ENCODE results near the gene AGPS.

DNA sequence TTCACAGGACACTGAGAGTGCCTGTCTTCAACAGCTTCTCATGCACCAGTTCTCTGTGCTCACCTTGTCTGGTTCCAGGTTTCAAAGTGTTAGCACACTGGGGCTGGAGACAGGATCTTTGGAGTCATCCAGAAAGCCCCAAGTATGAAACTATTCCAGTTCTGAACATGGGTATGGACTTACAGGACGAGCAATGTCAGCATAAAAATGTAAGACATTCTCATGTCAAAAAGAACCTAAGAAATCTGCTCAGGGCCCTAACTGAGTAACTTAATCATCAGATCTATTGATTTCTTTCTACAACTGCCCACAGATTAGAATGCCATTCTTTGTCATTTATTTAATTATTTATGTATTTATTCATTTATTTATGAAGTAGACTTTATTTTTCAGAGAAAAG lies 184.5 kb downstream of the AGPS start:
- TF ChIP-seq CTCF (IDR thresholded peaks at IDR 0.05) (no peak), ZFX (IDR thresholded peaks at IDR 0.05; ENCODE audit: borderline replicate concordance) (no peak)

Measured in 22Rv1 (cell line).